Measurements from ENCODE around the gene LAMTOR2.
A peak's percentile ranks its signal among the peaks of the same experiment; 100 is the strongest.
"Not testable (repeated sequence)": the region's sequence is repeated elsewhere in the genome, so short reads cannot be mapped to it uniquely, and the experiment has no call there.

LAMTOR2 gene

GRCh38 chr1:156052862-156053767 lies 1.5 kb upstream of the LAMTOR2 start:
- DNase-seq, result peak; percentile 83

GRCh38 chr1:156053768-156054499 lies 648 bp upstream of the LAMTOR2 start, which contains the start of gene UBQLN4:
UBQLN4 (minus strand) TSS chr1:156053798; CDS start chr1:156053701, 97 bp downstream.
- peak; percentile 89 for DNase-seq

- no peak for DNase-seq
These were observed 883 bp downstream of the LAMTOR2 start for GRCh38 chr1:156055281-156056048.

- DNase-seq, result no peak
These were observed 1.8 kb downstream of the LAMTOR2 start for GRCh38 chr1:156056326-156056849.

GRCh38 chr1:156060937-156061636 lies 6.5 kb downstream of the LAMTOR2 start, which contains the start of gene RAB25:
RAB25 (plus strand) TSS chr1:156061160; CDS start chr1:156061401, 241 bp downstream.
- no peak for DNase-seq

- no peak for DNase-seq
These were observed 7.6 kb downstream of the LAMTOR2 start for GRCh38 chr1:156062189-156062588.

- DNase-seq, result no peak
These were observed 9.4 kb downstream of the LAMTOR2 start for GRCh38 chr1:156063997-156064285.

GRCh38 chr1:156064615-156065014 lies 10.0 kb downstream of the LAMTOR2 start:
- DNase-seq, result no peak

- no peak for DNase-seq
These were observed 10.6 kb downstream of the LAMTOR2 start for GRCh38 chr1:156065212-156065611.

- no peak for DNase-seq
These were observed 11.3 kb downstream of the LAMTOR2 start for GRCh38 chr1:156065871-156066270.

- no peak for DNase-seq
These were observed 12.7 kb downstream of the LAMTOR2 start for GRCh38 chr1:156067262-156067661.

GRCh38 chr1:156069490-156070455 lies 15.2 kb downstream of the LAMTOR2 start:
- no peak for DNase-seq

GRCh38 chr1:156070548-156070947 lies 16.0 kb downstream of the LAMTOR2 start:
- no peak for DNase-seq

GRCh38 chr1:156071332-156071816 lies 16.8 kb downstream of the LAMTOR2 start:
- not testable (repeated sequence) for DNase-seq

GRCh38 chr1:156072251-156072650 lies 17.7 kb downstream of the LAMTOR2 start:
- DNase-seq, result no peak

- no peak for DNase-seq
These were observed 18.6 kb downstream of the LAMTOR2 start for GRCh38 chr1:156073110-156073687.

GRCh38 chr1:156073740-156074139 lies 19.2 kb downstream of the LAMTOR2 start:
- DNase-seq, result no peak

GRCh38 chr1:156074661-156075060 lies 20.1 kb downstream of the LAMTOR2 start:
- no peak for DNase-seq

- no peak for DNase-seq
These were observed 20.6 kb downstream of the LAMTOR2 start for GRCh38 chr1:156075162-156075561.

GRCh38 chr1:156075775-156076204 lies 21.2 kb downstream of the LAMTOR2 start:
- no peak for DNase-seq

Data from stimulated activated CD4-positive, alpha-beta T cell treated with anti-CD3 and anti-CD28 coated beads, Interleukin-15, amount 100 ng/mL, for 24 hours (primary cell).